ENCODE results near the gene PSMG4.

Gene PSMG4

DNA sequence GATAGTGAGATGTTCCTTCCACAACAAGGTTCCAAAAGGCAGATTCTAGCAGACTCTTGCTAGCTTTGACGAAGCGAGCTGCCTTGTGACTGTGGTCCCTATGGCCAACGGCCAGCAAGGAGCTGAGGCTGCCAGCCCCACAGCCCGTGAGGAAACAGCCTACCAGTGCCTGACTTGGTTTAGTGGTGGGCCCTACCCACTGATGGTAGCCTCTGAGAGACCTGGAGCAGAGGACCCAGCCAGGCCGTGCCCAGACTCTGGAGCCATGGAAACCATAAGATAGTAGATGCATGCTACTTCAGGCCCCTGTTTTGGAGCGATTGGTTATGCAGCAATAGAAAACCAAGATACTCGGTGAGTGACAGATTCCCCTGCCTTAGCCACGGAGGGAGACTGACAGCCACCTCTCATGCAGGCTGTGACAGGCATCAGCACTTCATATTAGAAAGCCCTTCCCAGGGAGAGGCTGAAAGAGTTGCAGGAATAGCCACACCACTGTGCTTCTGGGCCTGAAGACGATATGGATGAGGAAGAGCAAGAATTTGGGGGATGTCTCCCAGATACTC lies 19.2 kb downstream of the PSMG4 start:
- no peak for DNase-seq

DNA sequence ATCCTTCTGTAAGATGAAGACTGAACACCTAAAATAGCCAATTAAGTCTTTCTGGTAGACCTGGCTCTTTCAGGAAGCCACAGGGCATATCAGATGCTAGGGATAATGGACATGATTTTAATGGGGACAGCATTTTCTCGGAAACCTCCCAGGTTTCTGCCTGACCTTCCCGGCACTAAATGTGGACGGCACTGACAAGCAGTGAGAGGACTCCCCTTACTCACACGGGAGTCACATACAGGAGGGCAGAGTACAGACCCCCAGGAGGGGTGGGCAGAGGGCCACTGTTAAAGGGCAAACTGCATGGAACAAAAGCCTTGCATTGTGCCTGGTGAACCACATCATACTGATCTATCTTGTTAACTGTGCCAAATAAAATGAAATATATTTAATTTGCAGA lies 19.9 kb downstream of the PSMG4 start:
- DNase-seq: no peak

DNA sequence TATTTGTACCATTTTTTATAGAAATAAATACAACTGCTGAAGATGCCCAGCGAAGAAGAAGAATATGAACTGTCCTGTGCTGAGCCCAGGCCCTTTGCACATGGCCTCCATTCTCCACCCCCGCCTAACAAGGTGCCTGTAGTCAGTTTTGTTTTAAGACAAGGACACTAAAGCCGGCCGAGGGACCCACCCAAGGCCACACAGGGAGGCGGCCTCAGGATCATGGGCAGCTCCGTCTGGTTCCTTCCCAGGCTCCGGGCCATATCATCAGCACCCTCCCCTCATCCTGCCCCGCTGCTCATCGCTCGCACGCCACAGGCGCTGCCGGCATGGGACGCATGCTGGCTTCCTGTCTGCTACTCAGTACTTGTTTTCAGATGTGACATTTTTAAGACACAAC lies 21.3 kb downstream of the PSMG4 start:
- DNase-seq: no peak

- no peak for DNase-seq
These were observed 22.2 kb downstream of the PSMG4 start for GRCh38 chr6:3280866-3281465.

DNA sequence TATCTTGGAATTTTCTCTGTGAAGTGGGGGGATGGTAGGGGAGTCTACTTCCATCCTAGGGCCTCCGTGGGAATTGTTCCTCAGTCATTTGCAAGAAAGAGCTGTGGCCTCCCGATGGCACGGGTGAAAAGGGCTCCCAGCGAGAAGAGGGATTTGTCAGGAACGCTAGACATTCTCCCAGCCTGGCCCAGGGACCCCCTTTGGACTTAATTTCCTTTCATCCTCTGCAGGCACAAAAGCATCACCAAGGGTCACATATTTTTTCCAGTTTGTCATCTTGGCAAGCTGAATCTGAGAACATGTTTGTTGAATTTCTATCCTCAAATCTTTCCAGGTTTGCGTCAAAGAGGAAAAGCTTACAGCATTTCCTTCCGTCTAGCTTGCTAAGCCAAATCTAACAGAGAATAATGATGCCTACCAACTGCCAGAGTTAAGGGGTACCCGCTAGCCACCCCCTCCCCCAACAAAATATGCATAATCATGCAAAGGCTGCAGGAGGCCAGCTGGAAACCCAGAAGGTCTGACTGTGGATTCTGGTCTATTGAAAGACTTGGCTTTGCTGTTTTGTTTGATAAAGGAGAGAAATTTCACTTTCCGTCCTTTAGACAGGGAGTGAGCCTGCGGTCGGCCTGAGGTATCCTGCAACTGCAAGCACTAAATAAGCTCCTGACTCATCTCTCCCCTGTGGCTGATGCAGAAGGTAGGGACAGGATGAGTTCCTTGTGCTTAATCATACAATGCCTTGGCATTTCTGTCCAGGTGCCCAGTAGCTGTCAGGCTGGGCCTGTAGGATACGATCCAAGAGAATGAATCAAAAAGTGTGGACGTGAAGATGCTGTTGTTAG lies 23.1 kb downstream of the PSMG4 start:
- no peak for DNase-seq

- DNase-seq: no peak
These were observed 23.9 kb downstream of the PSMG4 start for GRCh38 chr6:3282476-3283236.

GRCh38 chr6:3283241-3283640 lies 24.5 kb downstream of the PSMG4 start:
- no peak for DNase-seq

GRCh38 chr6:3283641-3284435 lies 25.1 kb downstream of the PSMG4 start:
- DNase-seq: no peak

- no peak for DNase-seq
These were observed 25.7 kb downstream of the PSMG4 start for GRCh38 chr6:3284436-3284876.

DNA sequence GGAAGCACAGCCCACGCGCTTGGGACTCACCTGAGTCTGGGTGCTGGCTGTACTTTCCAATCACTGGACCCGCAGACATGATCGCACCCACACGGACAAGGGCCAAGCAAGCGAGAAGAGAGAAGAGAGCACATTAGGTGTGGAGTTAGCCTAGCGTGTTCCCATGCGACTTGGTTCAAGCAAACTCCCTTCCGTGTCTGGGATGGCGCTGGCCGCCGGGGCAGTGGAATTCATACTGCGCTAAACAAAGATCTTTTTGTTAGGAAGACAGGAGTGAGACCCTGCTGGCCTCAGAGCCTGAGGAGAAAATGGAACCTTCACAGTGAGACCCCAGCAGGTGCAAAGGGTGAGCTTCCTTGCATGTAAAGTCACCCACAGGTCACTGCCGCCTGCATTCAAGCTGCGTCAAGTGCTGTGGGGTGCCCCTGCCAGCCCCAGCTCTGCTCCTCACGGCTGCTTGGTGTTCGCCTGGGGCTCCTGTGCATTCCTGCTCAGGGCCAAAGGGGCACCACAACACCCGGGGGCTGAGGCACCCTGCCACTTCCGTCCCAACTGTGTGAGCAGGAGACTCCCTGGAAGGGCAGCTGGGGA lies 26.4 kb downstream of the PSMG4 start:
- DNase-seq: no peak

DNA sequence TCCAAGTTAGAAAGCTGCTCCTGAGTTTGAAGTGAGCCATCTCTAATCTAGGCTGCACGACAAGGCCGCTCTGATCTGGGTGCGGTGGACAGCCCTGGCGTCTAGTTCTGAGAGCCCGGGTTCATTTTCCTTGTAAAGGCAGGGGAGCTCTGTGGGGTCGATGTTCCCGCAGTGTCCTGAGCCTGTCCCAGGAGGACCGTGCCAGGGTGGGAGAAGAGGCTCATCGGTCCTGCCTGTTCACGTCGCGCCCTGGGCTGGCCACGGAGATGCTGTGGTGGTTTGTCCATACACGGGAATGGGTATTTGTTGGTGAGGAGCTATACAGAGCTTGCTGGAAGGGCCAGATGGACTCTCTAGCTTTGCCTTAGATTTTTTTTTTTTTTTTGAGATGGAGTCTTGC lies 27.0 kb downstream of the PSMG4 start:
- DNase-seq: no peak

GRCh38 chr6:3286641-3287171 lies 28.0 kb downstream of the PSMG4 start:
- DNase-seq: no peak

GRCh38 chr6:3287308-3287707 lies 28.6 kb downstream of the PSMG4 start:
- no peak for DNase-seq

- no peak for DNase-seq
These were observed 29.4 kb downstream of the PSMG4 start for GRCh38 chr6:3287976-3288707.

- no peak for DNase-seq
These were observed 30.2 kb downstream of the PSMG4 start for GRCh38 chr6:3288711-3289663.

GRCh38 chr6:3289664-3290055 lies 30.9 kb downstream of the PSMG4 start:
- DNase-seq: no peak

- DNase-seq: no peak
These were observed 31.6 kb downstream of the PSMG4 start for GRCh38 chr6:3290149-3290930.

- no peak for DNase-seq
These were observed 32.1 kb downstream of the PSMG4 start for GRCh38 chr6:3290931-3291211.

DNA sequence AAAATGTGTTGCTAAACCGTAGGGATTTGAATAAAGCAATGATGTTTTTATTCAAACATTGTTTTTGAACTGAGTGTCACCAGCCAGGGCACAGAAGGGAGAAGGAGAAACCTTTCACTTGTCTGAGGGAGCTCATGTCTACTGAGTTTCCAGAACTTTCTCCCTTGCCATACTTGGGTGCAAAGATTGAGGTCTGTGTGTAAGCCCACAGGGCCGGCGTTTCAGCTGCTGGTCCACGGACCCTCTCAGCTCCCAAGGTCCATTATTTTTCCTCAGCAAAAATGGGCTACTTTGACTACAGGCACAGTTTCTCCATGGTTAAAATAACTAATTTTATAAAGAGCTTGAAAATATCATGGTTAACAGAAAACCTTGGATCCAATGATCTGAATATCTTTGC lies 32.6 kb downstream of the PSMG4 start:
- no peak for DNase-seq

Measured in activated CD4-positive, alpha-beta T cell treated with anti-CD3 and anti-CD28 coated beads, Interleukin-2, Interleukin-6, amounts not matched to agents 100 ng/mL and 50 ng/mL, durations not matched to agents 16 hours and 8 hours (primary cell).